Uterus (tissue), 4 donors: ENCODE measurements around the gene KIFAP3. TPM values are rescaled to one million over a fixed set of nuclear protein-coding genes. Genes with fewer than 3 reads are reported as not detected.

Experiments used
- DNase-seq, 2 donors: peaks; one replicate each; pipeline ENCODE4 v3.0.0-alpha.2; 2019 to 2020
- H3K27ac ChIP-seq, 2 donors: fragments of 200-600 bp; sonication (generic); 1 replicate in 1 of 2; 2 replicates in 1 of 2; pipeline ENCODE4 v1.5.1; 2016 to 2018
- H3K27me3 ChIP-seq, 2 donors: fragments of 200-600 bp; sonication (generic); one replicate each; pipeline ENCODE4 v1.5.1; 2018 to 2019; ENCODE audit warnings: control low read depth in 1 of 2
- H3K36me3 ChIP-seq, 2 donors: fragments of 200-600 bp; sonication (generic); one replicate each; pipeline ENCODE4 v1.5.1; 2019; ENCODE audit warnings: control low read depth in 1 of 2
- H3K4me1 ChIP-seq, 2 donors: fragments of 200-600 bp; sonication (generic); one replicate each; pipeline ENCODE4 v1.5.1; 2018 to 2019; ENCODE audit warnings: control low read depth in 1 of 2
- H3K4me3 ChIP-seq, 2 donors: fragments of 200-600 bp; sonication (generic); 1 replicate in 1 of 2; 2 replicates in 1 of 2; pipeline ENCODE4 v1.5.1; 2018 to 2019; ENCODE audit warnings: mild to moderate bottlenecking in 1 of 2
- H3K9me3 ChIP-seq, 2 donors: fragments of 200-600 bp; sonication (generic); one replicate each; pipeline ENCODE4 v1.5.1; 2019; ENCODE audit warnings: control low read depth in 1 of 2
- CTCF ChIP-seq, 4 experiments: fragments of 200-600 bp in 2 of 4; fragments of 450-650 bp in 2 of 4; sonication (generic) in 2 of 4; IDR thresholded peaks; one replicate each; pipeline ENCODE4 v1.5.1; 2016 to 2019; ENCODE audit warnings: antibody characterized with exemption in 4 of 4, mild to moderate bottlenecking in 2 of 4, moderate library complexity in 1 of 4
- POLR2A ChIP-seq, 2 donors: fragments of 450-650 bp; IDR thresholded peaks; one replicate each; pipeline ENCODE4 v1.6.1; 2016; ENCODE audit warnings: antibody characterized with exemption in 2 of 2, mild to moderate bottlenecking in 1 of 2, moderate library complexity in 1 of 2
- intact Hi-C: fragments of 100-400 bp; cut with DNase I; formaldehyde crosslinking; loops from one replicate; pipeline ENCODE4 v1.15.1; 2023; ENCODE audit warnings: low total_unique reads
- total RNA-seq, 4 donors: library from RNA; depleted of rRNA in 3 of 4; stranded (reverse); fragments of >200 nt in 3 of 4; gene quantifications; one replicate each; pipeline versions ENCODE4 v1.1.0 to v1.2.4, GENCODE V29; 2014 to 2023
- donor health status: DM: yes; HTN: yes; CAD: no.

Gene KIFAP3
- total RNA-seq, 4 donors from 2014 or later, result 6.1 to 79.0 (median 58.7) TPM

DNA sequence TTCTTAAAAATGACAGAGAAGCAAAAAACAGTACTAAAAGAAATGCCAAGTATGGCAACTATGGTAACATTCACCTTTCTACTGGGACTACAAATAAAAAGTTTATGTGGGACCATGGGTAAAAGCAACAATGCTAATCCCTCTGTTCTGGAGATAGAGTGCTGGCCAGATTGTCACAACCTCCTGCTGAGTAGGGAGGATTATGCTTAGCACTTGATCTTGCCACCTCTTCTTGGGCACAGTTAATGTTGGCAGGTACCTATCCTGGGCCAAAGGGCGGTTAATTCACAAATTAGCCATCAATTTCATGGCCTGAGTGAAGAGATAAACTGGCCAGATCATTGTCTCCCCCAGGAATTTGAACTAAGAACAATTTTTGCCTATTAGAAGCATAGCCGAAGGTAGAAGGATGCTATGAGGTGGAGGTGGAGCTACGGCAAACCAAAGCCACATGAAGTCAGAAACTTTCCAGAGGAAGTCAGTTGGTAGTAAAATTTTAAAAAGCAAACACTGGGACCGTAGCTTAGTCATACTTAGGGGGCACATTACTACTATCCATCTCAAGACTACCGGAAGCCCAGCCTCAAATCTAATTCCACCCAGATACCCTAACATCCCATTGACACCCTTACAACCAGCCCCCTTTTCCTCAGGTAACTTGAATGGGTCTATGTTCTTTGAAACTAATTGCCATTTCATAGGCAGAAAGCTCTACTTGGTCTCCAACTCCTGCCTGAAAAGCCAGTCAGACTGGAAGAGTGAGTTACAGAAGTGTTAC lies 183.5 kb downstream of the KIFAP3 start:
- intact Hi-C loops, result no loop called here
- DNase-seq, result no peak
- H3K36me3 ChIP-seq, result no peaks in the 10 kb centered on the region
- TF ChIP-seq POLR2A (IDR thresholded peaks at IDR 0.05) (no peak), CTCF (IDR thresholded peaks at IDR 0.05) (no peak)
- no peaks in the 10 kb centered on the region for H3K27me3 ChIP-seq
- no peak overlapping the region for H3K27ac ChIP-seq
- peaks cover 0 to 4% of the 10 kb centered on the region in 2 donors for H3K4me1 ChIP-seq
- no peak overlapping the region for H3K4me3 ChIP-seq
- no peaks in the 10 kb centered on the region for H3K9me3 ChIP-seq

DNA sequence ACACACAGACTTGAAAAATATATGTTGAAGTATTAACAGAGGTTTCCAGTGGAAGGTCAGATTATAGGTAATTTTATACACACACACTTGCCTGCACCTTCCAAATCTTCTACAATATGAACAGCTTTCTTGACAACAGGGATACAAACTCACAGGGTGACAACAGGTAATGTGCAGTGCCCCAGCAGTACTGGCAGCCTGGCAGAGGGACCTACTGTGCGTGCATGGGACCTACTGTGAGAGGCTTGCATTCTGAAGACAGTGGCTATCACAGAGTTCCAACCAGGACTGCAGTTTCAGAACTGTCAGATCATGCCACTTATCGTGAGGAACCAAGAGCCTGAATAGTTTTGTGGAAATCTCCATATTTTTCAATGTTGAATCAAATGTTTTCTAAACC lies 184.6 kb downstream of the KIFAP3 start:
- no peaks in the 10 kb centered on the region for H3K36me3 ChIP-seq
- TF ChIP-seq CTCF (IDR thresholded peaks at IDR 0.05), result no peak
- TF ChIP-seq POLR2A (IDR thresholded peaks at IDR 0.05), result no peak
- DNase-seq, result no peak
- intact Hi-C loops, result no loop called here
- H3K27me3 ChIP-seq, result no peaks in the 10 kb centered on the region
- H3K4me3 ChIP-seq, result no peak overlapping the region
- no peak overlapping the region for H3K27ac ChIP-seq
- H3K4me1 ChIP-seq, result peaks cover 0 to 4% of the 10 kb centered on the region in 2 donors
- no peaks in the 10 kb centered on the region for H3K9me3 ChIP-seq

DNA sequence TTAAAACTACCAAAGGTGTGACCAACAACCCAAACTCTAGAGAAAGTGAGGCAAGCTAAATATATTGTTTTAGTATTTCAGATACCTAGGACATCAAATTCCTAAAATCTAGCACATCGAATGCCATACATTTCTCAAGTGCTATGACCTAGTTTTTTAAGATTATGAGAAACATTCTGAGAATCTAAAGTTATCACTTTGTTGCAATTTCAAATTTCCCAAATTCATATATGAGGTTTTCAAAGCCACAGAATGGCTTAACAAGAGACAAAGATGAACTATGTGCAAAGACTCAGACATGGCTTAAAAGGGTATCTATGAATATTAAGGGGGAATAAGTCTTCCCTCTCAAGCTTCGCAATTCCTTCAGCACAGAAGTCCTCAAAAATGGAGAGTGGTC lies 187.6 kb downstream of the KIFAP3 start:
- intact Hi-C loops, result no loop called here
- Histone ChIP-seq H3K36me3 (no peaks in the 10 kb centered on the region), H3K27me3 (no peaks in the 10 kb centered on the region), H3K4me1 (peaks cover 0 to 4% of the 10 kb centered on the region in 2 donors), H3K27ac (no peak overlapping the region), H3K4me3 (no peak overlapping the region), H3K9me3 (no peaks in the 10 kb centered on the region)
- DNase-seq, result no peak
- TF ChIP-seq CTCF (IDR thresholded peaks at IDR 0.05) (no peak), POLR2A (IDR thresholded peaks at IDR 0.05) (no peak)

DNA sequence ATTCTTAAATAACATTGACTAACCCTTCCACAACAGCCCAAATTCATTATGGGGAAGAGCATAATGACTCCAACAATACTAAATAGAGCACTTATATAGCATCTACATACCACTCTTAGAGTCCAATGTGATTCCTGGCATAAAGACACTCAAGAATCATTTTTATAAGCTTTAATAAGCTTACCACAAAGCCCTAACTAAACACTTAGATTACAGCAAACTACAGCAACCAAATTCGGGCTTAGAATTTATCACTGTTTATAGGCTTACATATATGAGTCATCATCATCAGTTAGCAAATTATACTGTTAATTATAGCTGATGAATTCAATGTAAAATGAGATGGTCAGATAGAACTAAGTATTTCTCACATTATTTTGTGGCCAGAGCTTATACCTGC lies 188.1 kb downstream of the KIFAP3 start:
- Histone ChIP-seq H3K27me3 (no peaks in the 10 kb centered on the region), H3K4me3 (no peak overlapping the region), H3K36me3 (no peaks in the 10 kb centered on the region), H3K27ac (no peak overlapping the region), H3K4me1 (peaks cover 0 to 4% of the 10 kb centered on the region in 2 donors), H3K9me3 (no peaks in the 10 kb centered on the region)
- no peak for DNase-seq
- no peak for TF ChIP-seq CTCF (IDR thresholded peaks at IDR 0.05)
- TF ChIP-seq POLR2A (IDR thresholded peaks at IDR 0.05), result no peak
- intact Hi-C loops, result no loop called here

DNA sequence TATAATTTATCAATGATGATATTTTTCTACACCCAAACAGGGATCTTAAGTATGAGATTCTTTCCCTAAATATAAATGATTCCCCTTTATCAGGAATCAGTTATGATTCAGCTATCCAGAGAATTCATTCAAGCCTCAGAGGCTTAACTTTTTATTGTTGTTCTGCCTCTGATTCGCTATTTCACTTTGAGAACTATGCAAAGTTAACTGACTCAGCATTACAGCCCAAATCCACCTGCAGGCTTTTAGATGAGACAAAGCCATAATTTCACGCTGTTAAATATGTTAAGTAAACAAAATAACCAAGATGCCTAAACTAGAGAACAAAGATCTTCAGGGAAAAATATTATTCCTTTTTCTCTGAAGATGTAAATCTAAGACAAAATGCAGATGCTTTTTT lies 189.3 kb downstream of the KIFAP3 start:
- intact Hi-C loops, result no loop called here
- no peak overlapping the region for H3K4me3 ChIP-seq
- H3K27me3 ChIP-seq, result no peaks in the 10 kb centered on the region
- DNase-seq, result no peak
- H3K36me3 ChIP-seq, result no peaks in the 10 kb centered on the region
- TF ChIP-seq CTCF (IDR thresholded peaks at IDR 0.05) (no peak), POLR2A (IDR thresholded peaks at IDR 0.05) (no peak)
- peaks cover 0 to 4% of the 10 kb centered on the region in 2 donors for H3K4me1 ChIP-seq
- H3K9me3 ChIP-seq, result no peaks in the 10 kb centered on the region
- H3K27ac ChIP-seq, result no peak overlapping the region
